Neutrophil (primary cell): ENCODE data around the gene EFNB2.

Experiments
- H3K27ac ChIP-seq: fragments of 200-600 bp; sonication (generic); 2 replicates; pipeline ENCODE4 v1.5.1; 2016; ENCODE audit warnings: mild to moderate bottlenecking, moderate library complexity
- H3K27me3 ChIP-seq: fragments of 200-600 bp; sonication (generic); 2 replicates; pipeline ENCODE4 v1.6.0; 2016; ENCODE audit warnings: mild to moderate bottlenecking
- H3K36me3 ChIP-seq: fragments of 200-600 bp; sonication (generic); 2 replicates; pipeline ENCODE4 v1.5.1; 2017
- H3K4me1 ChIP-seq, 2 experiments: fragments of 200-600 bp in 1 of 2; sonication (generic) in 1 of 2; 1 replicate in 1 of 2; 2 replicates in 1 of 2; pipeline versions ENCODE4 v1.5.1 to v1.6.1; 2013 to 2016; ENCODE audit warnings: low read depth in 1 of 2, low read length in 1 of 2, mild to moderate bottlenecking in 1 of 2, moderate library complexity in 1 of 2; ENCODE audit not compliant: control insufficient read depth in 1 of 2, insufficient read depth in 1 of 2
- H3K4me3 ChIP-seq, 2 experiments: fragments of 200-600 bp in 1 of 2; sonication (generic) in 1 of 2; 1 replicate in 1 of 2; 2 replicates in 1 of 2; pipeline ENCODE4 v1.5.1; 2013 to 2016; ENCODE audit warnings: low read depth in 1 of 2, low read length in 1 of 2, mild to moderate bottlenecking in 1 of 2, moderate library complexity in 1 of 2
- H3K9me3 ChIP-seq: fragments of 200-600 bp; sonication (generic); 2 replicates; pipeline ENCODE4 v1.5.1; 2016
- CTCF ChIP-seq: fragments of 200-600 bp; sonication (generic); IDR thresholded peaks from 2 replicates; pipeline ENCODE4 v1.5.1; 2016; ENCODE audit warnings: antibody characterized with exemption

Gene EFNB2

GRCh38 chr13:106517109-106517847 lies 18.2 kb downstream of the EFNB2 start:
- no peak overlapping the region for H3K27ac ChIP-seq
- TF ChIP-seq CTCF = no peak
- H3K27me3 ChIP-seq = peaks cover 25% of the 10 kb centered on the region
- no peak overlapping the region for H3K4me3 ChIP-seq
- no peaks in the 10 kb centered on the region for H3K4me1 ChIP-seq
- H3K9me3 ChIP-seq = no peaks in the 10 kb centered on the region
- H3K36me3 ChIP-seq = no peaks in the 10 kb centered on the region

- no peak overlapping the region for H3K27ac ChIP-seq
- no peaks in the 10 kb centered on the region for H3K36me3 ChIP-seq
- H3K4me1 ChIP-seq = no peaks in the 10 kb centered on the region
- H3K27me3 ChIP-seq = peaks cover 13% of the 10 kb centered on the region
- no peak for TF ChIP-seq CTCF
- H3K4me3 ChIP-seq = no peak overlapping the region
- no peaks in the 10 kb centered on the region for H3K9me3 ChIP-seq
These were observed 19.7 kb downstream of the EFNB2 start for GRCh38 chr13:106515635-106516254.

GRCh38 chr13:106514928-106515634 lies 20.4 kb downstream of the EFNB2 start:
- no peaks in the 10 kb centered on the region for H3K9me3 ChIP-seq
- H3K36me3 ChIP-seq = no peaks in the 10 kb centered on the region
- H3K27ac ChIP-seq = no peak overlapping the region

GRCh38 chr13:106513025-106513983 lies 22.2 kb downstream of the EFNB2 start:
- no peaks in the 10 kb centered on the region for H3K36me3 ChIP-seq
- no peak for TF ChIP-seq CTCF
- H3K27me3 ChIP-seq = peaks cover 7% of the 10 kb centered on the region
- peaks cover under 1 to 6% of the 10 kb centered on the region in 2 experiments for H3K4me1 ChIP-seq
- no peak overlapping the region for H3K27ac ChIP-seq
- H3K4me3 ChIP-seq = no peak overlapping the region
- no peaks in the 10 kb centered on the region for H3K9me3 ChIP-seq

More at GRCh38 chr13:106514928-106515634, 20.4 kb downstream of the EFNB2 start:
- Histone ChIP-seq H3K27me3 (peaks cover 7% of the 10 kb centered on the region), H3K4me3 (no peak overlapping the region), H3K4me1 (no peaks in the 10 kb centered on the region)
- TF ChIP-seq CTCF = no peak
